ENCODE data around the gene TMEM40. TPM values are rescaled to one million over a fixed set of nuclear protein-coding genes. Genes with fewer than 3 reads are reported as not detected.
"Not testable (repeated sequence)": the region's sequence is repeated elsewhere in the genome, so short reads cannot be mapped to it uniquely, and the experiment has no call there.

The TMEM40 gene
- not detected for total RNA-seq

GRCh38 chr3:12759097-12759679 is at the start of gene TMEM40:
TSS of gene TMEM40 (minus strand) at chr3:12759259. CDS start at chr3:12749832, 9,427 bp downstream.
- DNase-seq (ENCODE audit: low spot score), result no peak

- no peak for DNase-seq (ENCODE audit: low spot score)
These were observed 49.5 kb upstream of the TMEM40 start for GRCh38 chr3:12808587-12808986.

- no peak for DNase-seq (ENCODE audit: low spot score)
These were observed 48.7 kb upstream of the TMEM40 start for GRCh38 chr3:12807601-12808359.

GRCh38 chr3:12807066-12807465 is 48.0 kb upstream of the TMEM40 start:
- no peak for DNase-seq (ENCODE audit: low spot score)

- DNase-seq (ENCODE audit: low spot score), result no peak
These were observed 44.3 kb upstream of the TMEM40 start for GRCh38 chr3:12803371-12803770.

GRCh38 chr3:12799525-12800440 is 40.7 kb upstream of the TMEM40 start:
- no peak for DNase-seq (ENCODE audit: low spot score)

GRCh38 chr3:12798559-12799179 is 39.6 kb upstream of the TMEM40 start:
- no peak for DNase-seq (ENCODE audit: low spot score)

GRCh38 chr3:12797892-12798558 is 39.0 kb upstream of the TMEM40 start:
- DNase-seq (ENCODE audit: low spot score), result no peak

- no peak for DNase-seq (ENCODE audit: low spot score)
These were observed 38.2 kb upstream of the TMEM40 start for GRCh38 chr3:12797124-12797891.

GRCh38 chr3:12796171-12797123 is 37.4 kb upstream of the TMEM40 start, which contains the start of gene CAND2:
TSS of gene CAND2 (plus strand) at chr3:12796680. CDS start at chr3:12796721, 41 bp downstream.
- DNase-seq (ENCODE audit: low spot score), result peak; percentile 51

- no peak for DNase-seq (ENCODE audit: low spot score)
These were observed 34.6 kb upstream of the TMEM40 start for GRCh38 chr3:12793701-12794100.

- DNase-seq (ENCODE audit: low spot score), result no peak
These were observed 32.4 kb upstream of the TMEM40 start for GRCh38 chr3:12791430-12791829.

- not testable (repeated sequence) for DNase-seq (ENCODE audit: low spot score)
These were observed 29.1 kb upstream of the TMEM40 start for GRCh38 chr3:12787967-12788690.

- DNase-seq (ENCODE audit: low spot score), result peak; percentile 55
These were observed 28.3 kb upstream of the TMEM40 start for GRCh38 chr3:12787346-12787745.

GRCh38 chr3:12785096-12785495 is 26.0 kb upstream of the TMEM40 start:
- no peak for DNase-seq (ENCODE audit: low spot score)

- DNase-seq (ENCODE audit: low spot score), result no peak
These were observed 23.2 kb upstream of the TMEM40 start for GRCh38 chr3:12782172-12782815.

GRCh38 chr3:12780751-12781150 is 21.7 kb upstream of the TMEM40 start:
- no peak for DNase-seq (ENCODE audit: low spot score)

GRCh38 chr3:12777171-12777570 is 18.1 kb upstream of the TMEM40 start:
- no peak for DNase-seq (ENCODE audit: low spot score)

Data from mucosa of gallbladder (tissue), 1 donor.